Duodenal mucosa (tissue), 2 donors: ENCODE data around the gene ACYP2.

Experiments used
- H3K27ac ChIP-seq: one replicate; pipeline ENCODE4 v1.7.0; 2013; ENCODE audit warnings: low read depth, low read length
- H3K27me3 ChIP-seq, 2 donors: one replicate each; pipeline ENCODE4 v1.7.0; 2013; ENCODE audit warnings: low read length in 2 of 2, control low read depth in 1 of 2; ENCODE audit not compliant: insufficient read depth in 2 of 2, control insufficient read depth in 1 of 2
- H3K36me3 ChIP-seq, 2 donors: one replicate each; pipeline ENCODE4 v1.7.0; 2013; ENCODE audit warnings: low read length in 2 of 2, control low read depth in 1 of 2; ENCODE audit not compliant: insufficient read depth in 2 of 2, control insufficient read depth in 1 of 2
- H3K4me1 ChIP-seq, 2 donors: one replicate each; pipeline ENCODE4 v1.7.0; 2013; ENCODE audit warnings: low read length in 2 of 2, control low read depth in 1 of 2; ENCODE audit not compliant: insufficient read depth in 2 of 2, control insufficient read depth in 1 of 2
- H3K4me3 ChIP-seq, 2 donors: one replicate each; pipeline ENCODE4 v1.7.0; 2013; ENCODE audit warnings: low read length in 2 of 2, low read depth in 1 of 2
- H3K9ac ChIP-seq, 2 donors: one replicate each; pipeline ENCODE4 v1.7.0; 2013; ENCODE audit warnings: low read length in 2 of 2, low read depth in 1 of 2
- H3K9me3 ChIP-seq, 2 donors: one replicate each; pipeline ENCODE4 v1.7.0; 2013; ENCODE audit warnings: low read length in 2 of 2, control low read depth in 1 of 2; ENCODE audit not compliant: control insufficient read depth in 1 of 2

The ACYP2 gene

DNA sequence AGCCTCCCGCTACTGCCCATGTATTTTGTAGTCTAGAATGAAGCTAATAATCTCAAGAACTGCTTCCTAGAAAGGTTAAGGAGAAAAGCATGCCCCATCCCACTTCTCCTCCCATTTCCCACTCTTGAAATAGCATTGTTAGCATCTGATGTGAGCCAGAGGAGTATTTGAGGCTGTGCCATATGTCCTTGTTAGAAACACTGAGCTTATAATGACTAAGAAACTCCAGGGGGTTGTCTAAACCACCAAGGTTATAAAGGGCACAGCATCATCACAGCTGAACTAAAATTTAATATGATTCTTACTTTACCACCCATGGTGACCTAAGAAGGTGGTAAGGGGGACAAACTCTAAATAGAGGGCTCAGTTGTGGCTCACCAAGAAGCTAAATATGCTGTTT is 124.0 kb downstream of the ACYP2 start:
- Histone ChIP-seq H3K4me3 (no peak overlapping the region), H3K27me3 (no peaks in the 10 kb centered on the region), H3K9me3 (no peaks in the 10 kb centered on the region), H3K27ac (no peak overlapping the region), H3K4me1 (no peaks in the 10 kb centered on the region), H3K9ac (no peak overlapping the region), H3K36me3 (no peaks in the 10 kb centered on the region)

DNA sequence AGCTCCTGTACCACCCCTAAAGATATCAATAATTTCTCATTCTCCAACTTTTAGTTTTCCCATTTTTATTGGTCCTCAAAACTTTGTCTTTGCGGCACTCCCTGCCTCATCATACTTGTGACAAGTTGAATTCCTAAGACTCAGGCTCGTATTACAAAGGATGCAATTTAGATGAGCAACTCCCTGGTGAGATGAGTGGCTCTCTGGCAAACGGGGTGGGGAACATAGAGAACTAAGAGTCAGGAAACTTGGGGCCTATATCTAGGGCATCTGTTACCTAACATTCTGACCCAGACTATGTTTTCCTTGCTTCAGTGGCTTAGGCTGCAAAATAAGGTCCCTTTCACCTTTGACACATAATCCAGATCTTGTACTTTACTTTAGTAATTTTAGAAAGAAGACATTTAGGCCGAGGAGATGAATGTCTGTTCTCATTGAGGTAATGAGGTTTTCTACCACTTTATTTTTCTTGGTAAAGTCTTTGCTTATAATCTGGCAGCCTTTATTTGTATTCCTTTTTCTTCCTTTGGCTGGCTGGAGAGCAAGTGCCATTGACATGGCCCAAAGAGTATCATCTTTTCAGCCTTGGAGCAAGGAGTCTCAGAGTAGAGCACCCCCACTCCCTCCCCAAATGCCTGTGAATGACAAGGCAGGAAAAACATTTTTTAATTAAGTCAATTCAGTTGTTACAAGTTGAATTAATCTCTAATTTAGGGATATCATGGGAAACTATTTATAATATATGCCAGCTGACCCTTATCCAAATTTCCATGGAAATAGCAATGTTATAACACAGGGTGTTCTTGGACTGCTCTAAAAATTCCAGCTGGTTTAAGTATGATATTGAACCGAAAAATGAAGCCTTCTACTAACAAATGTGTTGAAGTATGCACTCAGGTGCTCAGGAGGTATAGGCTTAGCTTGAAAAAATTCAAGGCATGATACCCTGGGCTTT is 125.4 kb downstream of the ACYP2 start:
- H3K9ac ChIP-seq, result no peak overlapping the region
- no peaks in the 10 kb centered on the region for H3K9me3 ChIP-seq
- H3K4me3 ChIP-seq, result no peak overlapping the region
- no peaks in the 10 kb centered on the region for H3K4me1 ChIP-seq
- no peak overlapping the region for H3K27ac ChIP-seq
- no peaks in the 10 kb centered on the region for H3K27me3 ChIP-seq
- H3K36me3 ChIP-seq, result no peaks in the 10 kb centered on the region

- H3K4me3 ChIP-seq, result no peak overlapping the region
- no peaks in the 10 kb centered on the region for H3K9me3 ChIP-seq
- no peak overlapping the region for H3K9ac ChIP-seq
- no peaks in the 10 kb centered on the region for H3K4me1 ChIP-seq
- no peak overlapping the region for H3K27ac ChIP-seq
- no peaks in the 10 kb centered on the region for H3K27me3 ChIP-seq
- H3K36me3 ChIP-seq, result no peaks in the 10 kb centered on the region
Observed at GRCh38 chr2:54247115-54247514, 131.7 kb downstream of the ACYP2 start.

GRCh38 chr2:54249629-54250028 is 134.2 kb downstream of the ACYP2 start:
- no peak overlapping the region for H3K27ac ChIP-seq
- H3K9me3 ChIP-seq, result no peaks in the 10 kb centered on the region
- H3K36me3 ChIP-seq, result no peaks in the 10 kb centered on the region
- H3K9ac ChIP-seq, result no peak overlapping the region
- no peaks in the 10 kb centered on the region for H3K27me3 ChIP-seq
- H3K4me1 ChIP-seq, result no peaks in the 10 kb centered on the region
- no peak overlapping the region for H3K4me3 ChIP-seq

- Histone ChIP-seq H3K4me3 (no peak overlapping the region), H3K27me3 (no peaks in the 10 kb centered on the region), H3K9me3 (no peaks in the 10 kb centered on the region), H3K36me3 (no peaks in the 10 kb centered on the region), H3K9ac (no peak overlapping the region), H3K4me1 (no peaks in the 10 kb centered on the region), H3K27ac (no peak overlapping the region)
Observed at GRCh38 chr2:54254180-54254579, 138.8 kb downstream of the ACYP2 start.

- H3K27ac ChIP-seq, result no peak overlapping the region
Observed at GRCh38 chr2:54255230-54256090, 140.0 kb downstream of the ACYP2 start.

GRCh38 chr2:54256091-54256694 is 140.8 kb downstream of the ACYP2 start, which contains the start of gene TSPYL6:
TSS of gene TSPYL6 (minus strand) at chr2:54256229. CDS start at chr2:54256151, 78 bp downstream.
- H3K9ac ChIP-seq, result no peak within 1 kb of the TSS
- H3K27me3 ChIP-seq, result no peaks in the 10 kb centered on the region
- H3K36me3 ChIP-seq, result no peaks in the 10 kb centered on the region
- H3K27ac ChIP-seq, result no peak within 1 kb of the TSS
- H3K4me3 ChIP-seq, result no peak within 1 kb of the TSS
- H3K4me1 ChIP-seq, result no peaks in the 10 kb centered on the region
- no peaks in the 10 kb centered on the region for H3K9me3 ChIP-seq

More at GRCh38 chr2:54255230-54256090, 140.0 kb downstream of the ACYP2 start:
- Histone ChIP-seq H3K27me3 (no peaks in the 10 kb centered on the region), H3K4me1 (no peaks in the 10 kb centered on the region), H3K4me3 (no peak overlapping the region), H3K36me3 (no peaks in the 10 kb centered on the region), H3K9ac (no peak overlapping the region), H3K9me3 (no peaks in the 10 kb centered on the region)

- Histone ChIP-seq H3K9ac (no peak overlapping the region), H3K4me1 (peaks cover 0 to 5% of the 10 kb centered on the region in 2 donors), H3K9me3 (no peaks in the 10 kb centered on the region), H3K27me3 (no peaks in the 10 kb centered on the region), H3K36me3 (no peaks in the 10 kb centered on the region), H3K4me3 (no peak overlapping the region), H3K27ac (no peak overlapping the region)
Observed at GRCh38 chr2:54258166-54258565, 142.8 kb downstream of the ACYP2 start.

GRCh38 chr2:54259413-54260240 is 144.2 kb downstream of the ACYP2 start:
- H3K27ac ChIP-seq, result no peak overlapping the region
- H3K27me3 ChIP-seq, result no peaks in the 10 kb centered on the region
- H3K9ac ChIP-seq, result no peak overlapping the region
- no peaks in the 10 kb centered on the region for H3K36me3 ChIP-seq
- no peaks in the 10 kb centered on the region for H3K9me3 ChIP-seq
- no peak overlapping the region for H3K4me3 ChIP-seq
- H3K4me1 ChIP-seq, result peaks cover 0 to 5% of the 10 kb centered on the region in 2 donors
